GM04504 (cell line): ENCODE measurements around the gene GALNT15.
A peak's percentile ranks its signal among the peaks of the same experiment; 100 is the strongest.

Experiments used
- DNase-seq: peaks from one replicate; pipeline ENCODE4 v3.0.0-alpha.2; 2012; ENCODE audit warnings: low read depth

The GALNT15 gene

DNA sequence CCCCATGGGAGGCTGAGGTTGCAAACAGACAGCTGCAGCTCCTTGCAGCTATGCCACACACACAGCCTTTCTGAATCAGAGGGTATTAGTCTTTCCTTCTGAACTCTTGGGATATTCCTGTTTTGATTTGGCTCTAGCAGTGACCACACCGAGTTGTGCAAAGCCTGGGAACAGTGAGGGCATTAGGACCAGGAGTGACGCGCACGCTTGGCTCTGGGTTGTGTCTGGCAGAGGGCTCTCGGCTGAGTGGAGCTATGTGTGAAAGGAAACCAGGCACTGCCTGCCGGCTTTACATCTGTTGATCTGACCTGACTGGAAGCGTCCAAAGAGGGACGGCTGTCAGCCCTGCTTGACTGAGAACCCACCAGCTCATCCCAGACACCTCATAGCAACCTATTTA lies at the start of gene GALNT15:
TSS of gene GALNT15 (plus strand) at position 292 of the 400 bp plus-strand sequence. CDS start 472 bp downstream, outside the sequence.
- DNase-seq: peak; percentile 97

GRCh38 chr3:16126634-16127033 lies 47.8 kb upstream of the GALNT15 start:
- no peak for DNase-seq

GRCh38 chr3:16127249-16127648 lies 47.2 kb upstream of the GALNT15 start:
- DNase-seq: no peak

DNA sequence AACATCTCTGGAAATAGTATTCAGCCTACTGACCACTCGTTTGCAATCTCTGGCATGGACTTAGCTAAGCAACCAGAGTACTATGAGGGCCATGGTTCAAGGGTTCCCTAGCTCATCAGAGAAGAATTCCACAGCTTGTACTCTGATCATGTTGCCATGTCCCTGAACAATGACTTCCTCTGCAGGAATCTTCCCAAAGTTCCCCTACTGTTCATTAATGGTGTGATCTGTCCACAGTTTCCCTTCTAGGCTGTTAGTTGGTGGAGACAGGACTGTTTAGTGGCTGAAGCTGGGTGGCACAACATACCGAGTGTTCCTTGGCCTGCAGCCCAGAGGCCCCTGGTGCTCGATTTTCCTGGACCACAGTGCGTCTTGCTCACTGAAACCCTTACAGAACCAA lies 44.4 kb upstream of the GALNT15 start:
- peak; percentile 83 for DNase-seq

- no peak for DNase-seq
These were observed 42.3 kb upstream of the GALNT15 start for GRCh38 chr3:16132190-16132589.

DNA sequence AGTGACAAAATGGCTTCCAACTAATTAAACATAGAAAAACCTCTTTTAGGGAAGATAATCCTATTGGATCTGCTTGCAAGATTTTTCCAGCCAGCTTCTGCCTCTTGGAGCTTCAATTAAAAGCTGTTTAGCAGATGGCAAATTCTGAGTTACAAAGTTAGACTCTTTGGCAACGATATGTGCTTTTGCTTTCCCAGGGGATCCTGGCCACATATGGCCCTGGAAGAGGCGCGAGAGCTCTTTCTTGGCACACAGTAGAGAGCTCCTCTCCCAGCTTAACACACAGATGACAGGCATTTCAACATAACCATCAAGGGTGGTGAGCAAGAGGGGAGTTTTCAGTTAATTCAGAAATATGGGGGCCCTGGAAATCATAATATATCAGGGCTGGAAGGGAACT lies 41.6 kb upstream of the GALNT15 start:
- peak; percentile 91 for DNase-seq

DNA sequence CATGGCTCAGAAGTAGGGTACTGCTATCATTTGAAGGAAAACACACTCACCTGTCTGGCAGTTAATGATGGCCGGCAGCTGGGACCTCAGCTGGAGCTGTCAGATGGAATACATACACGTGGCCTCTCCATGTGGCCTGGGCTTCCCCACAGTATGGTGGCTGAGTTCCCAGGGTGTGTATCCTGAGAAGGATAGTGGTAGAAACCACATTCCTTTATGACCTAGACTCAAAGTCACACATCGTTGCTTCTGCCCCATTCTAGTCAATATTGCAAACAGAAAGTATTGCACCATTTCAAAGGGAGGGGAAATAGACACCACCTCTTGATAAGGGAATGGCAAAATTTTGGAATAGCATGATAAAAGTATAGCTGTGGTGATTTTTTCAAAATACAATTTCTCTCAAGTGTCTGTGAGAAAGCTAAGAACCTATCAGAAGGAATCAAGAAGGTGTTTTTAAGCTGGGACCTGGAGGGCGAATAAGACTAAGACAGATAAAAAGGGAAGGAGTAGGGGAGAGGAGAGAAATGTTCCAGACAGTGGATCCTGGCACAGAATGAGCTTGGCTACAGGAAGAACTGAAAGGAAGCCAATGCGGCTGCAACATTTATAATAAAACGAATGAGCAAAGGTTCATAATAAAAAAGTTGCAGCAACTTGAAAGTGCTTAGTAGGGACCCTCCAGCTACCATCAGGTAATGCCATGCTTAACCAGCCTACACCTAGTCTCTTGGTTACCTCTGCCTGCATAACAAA lies 40.1 kb upstream of the GALNT15 start:
- no peak for DNase-seq

DNA sequence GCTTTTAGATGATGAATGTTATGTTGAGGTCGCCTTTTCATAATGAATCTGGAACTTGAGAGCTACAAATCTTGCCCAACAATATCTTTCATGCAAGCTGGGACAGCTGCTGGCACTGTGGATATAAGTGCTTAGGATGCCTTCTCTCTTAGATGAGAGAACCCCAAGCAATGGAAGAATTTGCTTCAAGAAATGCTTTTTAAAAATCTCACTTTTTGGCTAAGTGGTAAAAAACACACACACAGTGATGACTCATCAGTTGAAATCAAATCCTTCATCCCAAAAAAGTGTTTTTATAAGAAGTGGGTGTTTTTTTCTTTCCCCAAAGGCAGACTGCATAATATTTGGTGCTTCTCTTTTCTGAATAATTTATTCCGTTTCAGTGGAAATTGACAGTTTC lies 38.4 kb upstream of the GALNT15 start:
- DNase-seq: peak; percentile 56

DNA sequence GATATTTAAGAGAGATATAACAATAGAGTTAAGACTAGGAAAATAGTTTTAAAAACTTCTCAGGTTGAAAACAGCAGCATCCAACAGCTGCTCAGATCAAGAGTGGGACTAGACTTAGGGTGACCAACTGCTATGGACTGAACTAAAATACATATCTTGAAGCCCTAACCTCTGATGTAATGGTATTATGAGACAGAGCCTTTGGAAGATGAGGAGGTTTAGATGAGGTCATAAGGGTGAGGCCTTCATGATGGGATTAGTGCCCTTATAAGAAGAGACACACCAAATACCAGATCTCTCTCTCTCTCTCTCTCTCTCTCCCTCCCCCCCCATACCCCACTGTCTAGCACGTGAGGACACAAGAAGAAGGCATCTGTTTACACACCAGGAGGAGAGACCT lies 37.4 kb upstream of the GALNT15 start:
- no peak for DNase-seq

DNA sequence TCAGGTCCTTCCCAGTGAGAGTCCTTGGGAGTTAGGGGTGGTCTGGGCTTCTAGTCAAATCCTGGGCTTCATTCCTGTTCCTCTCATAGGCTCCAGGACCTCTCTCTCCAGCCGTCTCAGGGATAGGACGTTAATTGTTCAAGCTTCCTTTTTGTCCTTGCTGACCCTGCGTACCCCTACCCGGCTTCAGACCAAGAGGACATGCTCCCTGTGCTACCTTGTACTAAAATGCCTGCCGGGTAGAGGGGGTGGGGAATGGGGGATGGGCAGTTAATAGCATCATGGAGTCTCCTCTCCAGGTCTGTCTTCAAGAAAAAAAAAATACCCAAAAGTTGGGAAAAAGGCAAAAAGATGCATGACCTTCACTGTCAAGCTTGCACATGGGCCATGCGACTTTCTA lies 36.5 kb upstream of the GALNT15 start:
- DNase-seq: no peak

- peak; percentile 51 for DNase-seq
These were observed 34.2 kb upstream of the GALNT15 start for GRCh38 chr3:16140116-16140893.

DNA sequence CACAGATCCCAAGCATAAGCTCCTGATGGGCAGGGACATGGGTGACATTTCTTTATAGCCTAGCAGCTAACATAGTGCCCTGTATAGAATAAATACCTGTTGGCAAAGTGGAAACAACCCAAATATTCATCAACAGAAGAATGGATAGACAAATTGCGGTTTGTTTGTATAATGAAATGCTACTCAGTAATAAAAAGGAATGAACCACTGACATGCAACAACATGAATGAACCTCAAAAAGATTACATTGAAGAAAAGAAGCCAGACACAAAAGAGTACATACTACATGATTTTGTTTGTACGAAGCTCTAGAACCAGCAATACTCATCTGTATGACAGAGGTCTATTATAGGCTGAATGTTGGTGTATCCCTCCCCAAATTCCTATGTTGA lies 33.6 kb upstream of the GALNT15 start:
- DNase-seq: no peak

- no peak for DNase-seq
These were observed 32.0 kb upstream of the GALNT15 start for GRCh38 chr3:16142350-16143025.

DNA sequence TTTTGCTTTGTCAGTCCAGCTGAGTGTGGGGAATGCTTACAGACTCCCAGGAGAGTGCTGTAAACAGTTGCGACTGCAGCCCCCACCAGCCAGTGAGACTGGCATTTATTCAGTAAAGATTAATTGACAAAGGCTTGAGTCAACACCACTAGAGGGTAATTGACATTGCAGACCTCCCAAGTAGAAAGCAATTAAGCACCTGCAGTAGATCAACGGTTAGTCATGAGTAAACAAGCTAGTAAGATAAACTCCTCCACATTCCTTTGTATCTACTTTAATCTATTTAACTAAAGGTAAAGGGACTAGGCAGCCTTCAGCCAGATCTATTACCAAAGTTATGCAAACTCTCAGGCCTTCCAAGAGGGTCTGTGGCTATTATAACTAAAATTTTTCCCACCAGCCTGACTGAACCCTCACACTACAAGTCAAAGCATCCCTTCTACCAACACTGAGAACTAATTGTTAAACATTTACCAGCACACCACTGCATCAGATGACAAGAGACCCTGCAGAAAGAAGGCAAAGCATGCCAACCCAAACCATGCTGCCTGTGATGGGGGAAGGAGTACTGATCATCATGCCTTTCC lies 30.5 kb upstream of the GALNT15 start:
- no peak for DNase-seq

DNA sequence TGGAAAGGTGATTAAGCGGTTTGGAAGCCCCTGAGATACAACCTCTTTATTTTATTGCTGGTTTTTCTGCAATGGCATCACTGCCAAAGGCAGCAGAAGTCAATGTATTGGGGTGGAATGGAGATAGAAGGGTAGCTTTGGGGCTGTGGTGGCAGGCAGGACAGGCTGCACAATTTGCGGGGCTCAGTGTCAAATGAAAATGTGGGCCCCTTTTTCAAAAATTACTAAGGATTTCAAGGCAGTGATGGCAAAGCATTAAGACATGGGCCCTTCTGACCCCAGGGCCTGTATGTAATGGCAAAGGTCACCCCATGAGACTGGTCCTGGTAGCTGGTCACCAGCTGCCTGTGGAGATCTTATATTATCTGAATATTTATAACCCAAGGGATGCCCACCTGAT lies 29.3 kb upstream of the GALNT15 start:
- DNase-seq: no peak

- no peak for DNase-seq
These were observed 28.3 kb upstream of the GALNT15 start for GRCh38 chr3:16146015-16146730.

GRCh38 chr3:16147220-16147994 lies 27.1 kb upstream of the GALNT15 start:
- no peak for DNase-seq

DNA sequence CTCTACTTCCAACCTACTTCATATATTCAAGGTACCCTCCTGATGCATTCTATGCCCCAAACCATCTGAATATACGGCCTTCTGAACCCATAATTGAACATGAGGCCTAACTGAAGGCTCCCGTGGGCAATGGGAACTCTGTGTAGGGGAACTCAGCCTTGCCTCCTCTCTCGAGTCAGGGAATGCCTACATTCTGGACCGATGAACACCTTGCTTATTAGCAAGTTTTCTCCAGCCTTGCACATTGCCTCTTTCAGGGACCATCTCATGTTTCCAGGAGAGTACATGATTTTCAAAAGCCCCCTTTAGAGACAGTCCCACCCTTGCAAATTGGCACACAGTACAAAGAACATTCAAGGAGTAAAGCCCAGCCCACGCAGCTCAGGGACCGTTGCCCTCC lies 26.3 kb upstream of the GALNT15 start:
- no peak for DNase-seq

- peak; percentile 90 for DNase-seq
These were observed 25.7 kb upstream of the GALNT15 start for GRCh38 chr3:16148783-16149182.

GRCh38 chr3:16150285-16150684 lies 24.2 kb upstream of the GALNT15 start:
- no peak for DNase-seq

DNA sequence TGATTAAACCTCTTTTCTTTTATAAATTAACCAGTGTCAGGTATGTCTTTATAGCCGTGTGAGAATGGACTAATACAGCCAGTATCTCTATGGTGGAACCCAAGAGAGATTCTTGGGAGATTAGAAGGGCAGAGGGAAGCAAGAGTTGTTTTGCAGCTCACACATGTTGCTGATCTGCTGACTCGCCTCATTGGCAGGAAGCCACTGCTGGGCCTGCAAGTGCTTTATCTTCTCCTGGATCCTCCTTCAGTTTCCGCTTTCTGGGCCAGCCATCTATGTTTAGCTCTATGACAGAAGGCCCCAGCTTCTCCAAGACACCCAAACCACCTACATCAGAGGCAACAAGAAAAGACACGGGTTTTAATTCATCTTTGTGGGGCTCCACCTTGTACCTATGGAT lies 23.4 kb upstream of the GALNT15 start:
- peak; percentile 78 for DNase-seq
